Glutamatergic neuron (in vitro differentiated cells): ENCODE measurements around the gene PLEKHA6. TPM values are rescaled to one million over a fixed set of nuclear protein-coding genes. Genes with fewer than 3 reads are reported as not detected.

Source experiments
- DNase-seq: peaks from one replicate; pipeline ENCODE4 v3.0.0; 2022
- H3K27ac Mint-ChIP-seq: one replicate; pipeline ENCODE4 v1.8.0; 2020; ENCODE audit warnings: mild to moderate bottlenecking, mixed read lengths, inconsistent platforms; ENCODE audit not compliant: unreplicated experiment
- H3K27me3 Mint-ChIP-seq: one replicate; pipeline ENCODE4 v1.8.0; 2020; ENCODE audit warnings: mild to moderate bottlenecking, moderate library complexity, mixed read lengths, inconsistent platforms; ENCODE audit not compliant: unreplicated experiment
- H3K36me3 Mint-ChIP-seq: one replicate; pipeline ENCODE4 v1.8.0; 2020; ENCODE audit warnings: mild to moderate bottlenecking, mixed read lengths, inconsistent platforms; ENCODE audit not compliant: unreplicated experiment
- H3K4me1 Mint-ChIP-seq: one replicate; pipeline ENCODE4 v1.8.0; 2020; ENCODE audit warnings: mild to moderate bottlenecking, low read depth, mixed read lengths, inconsistent platforms; ENCODE audit not compliant: unreplicated experiment
- H3K4me3 Mint-ChIP-seq: one replicate; pipeline ENCODE4 v1.8.0; 2020; ENCODE audit warnings: mild to moderate bottlenecking, mixed read lengths, inconsistent platforms; ENCODE audit not compliant: unreplicated experiment
- H3K9me3 Mint-ChIP-seq: one replicate; pipeline ENCODE4 v1.8.0; 2020; ENCODE audit warnings: mild to moderate bottlenecking, moderate library complexity, mixed read lengths, inconsistent platforms; ENCODE audit not compliant: unreplicated experiment
- total RNA-seq: library from RNA; stranded (reverse); fragmentation: NEBNext Ultra II Directional; extraction: Animal tissue kit (Norgen Biotek cat#: 25700); gene quantifications from one replicate; pipeline ENCODE4 v1.2.1, GENCODE V29; 2021; ENCODE audit not compliant: unreplicated experiment
- TF ChIP-seq, protein P1 (sequence below): fragments of 200-600 bp; sonication (generic); IDR thresholded peaks from one replicate; pipeline ENCODE4 v1.5.0; 2021; ENCODE audit not compliant: partially characterized antibody, unreplicated experiment

The PLEKHA6 gene
- total RNA-seq, 1 donor from 2014 or later: 72.7 TPM

DNA sequence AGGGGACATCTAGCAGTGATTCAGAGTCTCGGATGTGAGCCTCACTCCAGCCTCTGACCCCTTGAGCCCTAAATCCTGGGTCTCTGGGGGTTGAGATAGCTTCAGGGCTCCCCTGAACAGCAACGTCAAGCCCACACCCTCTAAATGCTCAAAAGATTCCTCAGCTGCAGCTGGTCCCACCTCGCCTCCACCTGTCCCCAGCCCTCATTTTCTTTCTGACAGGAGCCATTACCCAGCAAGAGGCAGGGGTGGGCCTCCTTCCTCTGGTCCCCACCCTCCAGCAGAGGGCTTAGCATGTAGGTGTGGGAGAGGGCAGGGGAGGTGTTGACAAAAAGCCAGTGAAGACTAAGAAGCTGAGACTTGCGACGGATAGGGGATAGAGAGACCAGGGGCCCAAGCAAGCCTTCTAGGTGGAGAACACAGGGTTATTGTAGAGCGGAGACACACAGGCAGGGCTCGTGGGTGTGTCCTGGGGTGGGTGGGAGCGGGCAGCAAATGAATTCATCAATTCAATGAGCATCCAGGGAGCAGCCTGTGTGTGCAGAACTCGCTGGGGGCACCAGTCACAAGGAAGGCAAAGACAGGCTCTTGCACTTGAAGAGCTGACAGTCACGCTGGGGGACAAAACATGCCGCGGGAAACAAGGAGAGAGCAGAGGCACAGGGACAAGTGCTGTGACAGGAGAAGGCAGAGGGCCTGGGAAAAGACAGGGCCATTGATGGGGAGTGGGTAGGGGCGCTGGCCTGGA, 97.0 kb downstream of the PLEKHA6 start:
- H3K36me3 Mint-ChIP-seq: peaks cover 20% of the 10 kb centered on the region
- peaks cover 13% of the 10 kb centered on the region for H3K9me3 Mint-ChIP-seq
- DNase-seq: peak; percentile 32
- TF ChIP-seq, protein P1, sequence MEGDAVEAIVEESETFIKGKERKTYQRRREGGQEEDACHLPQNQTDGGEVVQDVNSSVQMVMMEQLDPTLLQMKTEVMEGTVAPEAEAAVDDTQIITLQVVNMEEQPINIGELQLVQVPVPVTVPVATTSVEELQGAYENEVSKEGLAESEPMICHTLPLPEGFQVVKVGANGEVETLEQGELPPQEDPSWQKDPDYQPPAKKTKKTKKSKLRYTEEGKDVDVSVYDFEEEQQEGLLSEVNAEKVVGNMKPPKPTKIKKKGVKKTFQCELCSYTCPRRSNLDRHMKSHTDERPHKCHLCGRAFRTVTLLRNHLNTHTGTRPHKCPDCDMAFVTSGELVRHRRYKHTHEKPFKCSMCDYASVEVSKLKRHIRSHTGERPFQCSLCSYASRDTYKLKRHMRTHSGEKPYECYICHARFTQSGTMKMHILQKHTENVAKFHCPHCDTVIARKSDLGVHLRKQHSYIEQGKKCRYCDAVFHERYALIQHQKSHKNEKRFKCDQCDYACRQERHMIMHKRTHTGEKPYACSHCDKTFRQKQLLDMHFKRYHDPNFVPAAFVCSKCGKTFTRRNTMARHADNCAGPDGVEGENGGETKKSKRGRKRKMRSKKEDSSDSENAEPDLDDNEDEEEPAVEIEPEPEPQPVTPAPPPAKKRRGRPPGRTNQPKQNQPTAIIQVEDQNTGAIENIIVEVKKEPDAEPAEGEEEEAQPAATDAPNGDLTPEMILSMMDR: no peak
- peak overlapping the region; percentile 82 for H3K4me3 Mint-ChIP-seq
- peak overlapping the region; percentile 96 for H3K27ac Mint-ChIP-seq
- peaks cover 41% of the 10 kb centered on the region for H3K4me1 Mint-ChIP-seq
- H3K27me3 Mint-ChIP-seq: peaks cover 16% of the 10 kb centered on the region

DNA sequence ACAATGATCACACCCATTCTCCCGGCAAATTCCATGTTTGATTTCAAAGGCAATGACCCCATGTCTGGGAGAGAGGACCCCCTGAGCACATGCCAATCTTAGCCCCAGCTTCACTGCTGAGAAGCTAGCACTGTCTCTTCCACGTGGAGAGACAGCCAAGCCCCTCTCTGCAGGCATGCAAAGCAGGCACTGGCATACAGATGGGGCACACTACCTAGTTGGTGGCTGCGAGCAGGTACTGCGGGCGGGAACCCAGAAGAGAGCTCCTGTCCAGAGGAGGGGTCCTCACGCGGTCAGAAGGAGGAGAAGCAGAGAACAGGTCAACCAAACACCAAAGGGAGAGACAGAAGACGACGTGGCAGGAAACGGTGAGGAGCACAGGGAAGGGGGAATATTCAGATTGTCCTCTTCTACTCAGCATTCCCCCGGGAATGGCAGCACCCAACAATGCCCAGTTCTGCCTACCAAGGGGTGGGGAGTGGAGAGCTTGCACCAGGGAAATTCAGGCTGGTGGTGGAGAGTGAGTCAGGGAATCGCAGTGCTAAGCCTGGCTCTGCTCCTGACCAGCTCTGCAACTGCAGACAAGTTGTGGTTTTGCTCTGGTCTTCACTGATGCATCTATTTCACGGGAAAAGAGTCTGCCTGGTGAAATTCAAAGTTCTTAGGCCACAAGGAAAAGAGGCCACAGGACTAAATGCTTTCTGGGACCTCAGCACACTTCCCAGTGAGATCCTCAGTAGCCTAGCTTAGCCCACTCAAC, 97.8 kb downstream of the PLEKHA6 start:
- peaks cover 34% of the 10 kb centered on the region for H3K4me1 Mint-ChIP-seq
- H3K27ac Mint-ChIP-seq: peak overlapping the region; percentile 60
- peaks cover 13% of the 10 kb centered on the region for H3K9me3 Mint-ChIP-seq
- DNase-seq: no peak
- peaks cover 20% of the 10 kb centered on the region for H3K36me3 Mint-ChIP-seq
- H3K4me3 Mint-ChIP-seq: peak overlapping the region; percentile 82
- H3K27me3 Mint-ChIP-seq: peaks cover 17% of the 10 kb centered on the region
- TF ChIP-seq, protein P1: no peak

DNA sequence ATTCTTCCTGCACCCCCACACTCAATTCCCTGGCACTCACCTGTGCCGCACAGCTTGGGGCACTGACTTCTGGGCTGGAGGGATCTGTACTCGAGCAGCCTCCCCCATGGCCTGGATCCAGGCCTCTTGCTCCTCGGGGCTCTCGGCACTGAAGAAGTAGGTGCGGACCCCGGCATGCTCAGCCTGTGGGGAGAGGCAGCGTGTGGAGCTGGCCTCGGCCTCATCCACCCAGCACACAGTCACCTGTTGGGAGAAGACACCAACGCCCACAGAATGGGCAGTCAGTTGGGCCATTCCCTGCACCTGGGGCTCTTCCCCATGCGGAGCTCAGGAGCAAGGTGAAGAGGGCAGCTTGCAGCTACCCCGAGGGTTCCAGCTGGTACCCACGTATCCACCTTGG, 98.5 kb downstream of the PLEKHA6 start:
- Mint-ChIP-seq H3K4me3 (no peak overlapping the region), H3K27ac (no peak overlapping the region), H3K36me3 (peaks cover 20% of the 10 kb centered on the region), H3K9me3 (peaks cover 9% of the 10 kb centered on the region), H3K4me1 (peaks cover 35% of the 10 kb centered on the region), H3K27me3 (peaks cover 22% of the 10 kb centered on the region)
- TF ChIP-seq, protein P1: no peak
- DNase-seq: no peak

DNA sequence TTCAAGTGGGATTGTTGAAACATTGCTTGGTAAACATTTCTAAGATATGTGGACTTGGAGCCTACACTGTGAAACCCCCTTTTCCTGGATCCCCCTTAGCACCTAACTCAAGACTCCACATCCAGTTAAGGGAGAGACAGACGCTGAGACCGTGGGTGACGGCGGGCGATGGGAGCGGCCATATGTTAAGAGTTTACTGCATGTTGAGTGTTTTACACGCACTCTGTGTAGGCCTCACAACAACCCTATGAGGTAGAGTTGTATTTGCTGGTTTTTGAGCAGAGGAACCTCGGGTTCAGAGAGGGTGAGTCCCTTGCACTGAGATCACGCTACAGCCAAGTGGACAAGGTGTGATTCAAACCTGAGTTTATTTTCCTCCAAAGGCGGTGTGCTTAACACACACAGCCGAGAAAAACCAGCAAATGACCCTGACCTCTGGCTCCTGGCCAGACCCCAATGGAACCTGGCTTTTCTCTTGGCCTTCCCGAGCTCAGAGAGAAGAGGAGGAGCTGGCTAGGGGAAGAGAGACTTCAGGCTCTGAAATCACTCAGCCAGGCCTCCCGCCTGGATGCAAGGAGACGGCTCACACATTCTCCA, 99.0 kb downstream of the PLEKHA6 start:
- peaks cover 22% of the 10 kb centered on the region for H3K27me3 Mint-ChIP-seq
- no peak overlapping the region for H3K4me3 Mint-ChIP-seq
- H3K36me3 Mint-ChIP-seq: peaks cover 20% of the 10 kb centered on the region
- DNase-seq: no peak
- H3K27ac Mint-ChIP-seq: no peak overlapping the region
- H3K4me1 Mint-ChIP-seq: peaks cover 40% of the 10 kb centered on the region
- TF ChIP-seq, protein P1: no peak
- peaks cover 9% of the 10 kb centered on the region for H3K9me3 Mint-ChIP-seq

DNA sequence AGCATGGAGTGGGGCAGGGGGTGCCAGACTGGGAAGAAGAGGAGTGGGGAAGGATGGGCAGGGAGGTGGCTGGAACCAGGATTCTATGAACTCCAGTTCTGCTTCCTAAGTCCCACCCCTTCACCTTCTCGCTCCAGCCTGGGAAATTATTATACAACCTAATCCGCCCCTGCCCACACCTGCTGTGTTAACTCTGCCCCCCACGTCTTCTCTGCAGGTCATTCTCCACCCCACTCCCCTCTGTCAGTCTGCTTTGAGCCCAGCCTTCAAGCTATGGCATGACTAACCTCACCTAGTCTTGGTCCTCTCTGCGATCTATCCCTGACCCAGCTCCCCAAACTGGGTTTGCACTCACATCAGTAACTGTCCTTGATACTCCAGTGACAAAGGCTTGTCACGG, 99.9 kb downstream of the PLEKHA6 start:
- Mint-ChIP-seq H3K4me3 (no peak overlapping the region), H3K4me1 (peaks cover 47% of the 10 kb centered on the region), H3K9me3 (peaks cover 12% of the 10 kb centered on the region), H3K27ac (no peak overlapping the region), H3K27me3 (peaks cover 22% of the 10 kb centered on the region), H3K36me3 (peaks cover 20% of the 10 kb centered on the region)
- DNase-seq: no peak
- TF ChIP-seq, protein P1: no peak
